Left ventricle myocardium inferior (tissue), 1 donor: ENCODE data around the gene NTNG1. TPM values are rescaled to one million over a fixed set of nuclear protein-coding genes. Genes with fewer than 3 reads are reported as not detected.

ENCODE experiments used
- DNase-seq: peaks from one replicate; pipeline ENCODE4 v3.0.0-alpha.2; 2020
- H3K27ac ChIP-seq: fragments of 200-600 bp; replicated peaks from 2 replicates; pipeline ENCODE4 v1.8.0; 2021
- H3K27me3 ChIP-seq: fragments of 200-600 bp; 2 replicates; pipeline ENCODE4 v1.8.0; 2021; ENCODE audit warnings: low read depth
- H3K36me3 ChIP-seq: fragments of 200-600 bp; 2 replicates; pipeline ENCODE4 v1.8.0; 2021
- H3K4me1 ChIP-seq: fragments of 200-600 bp; 2 replicates; pipeline ENCODE4 v1.8.0; 2021
- H3K4me3 ChIP-seq: fragments of 200-600 bp; 2 replicates; pipeline ENCODE4 v1.8.0; 2021; ENCODE audit warnings: mild to moderate bottlenecking, moderate library complexity
- H3K9me3 ChIP-seq: fragments of 200-600 bp; replicated peaks from 2 replicates; pipeline ENCODE4 v1.8.0; 2021
- CTCF ChIP-seq: fragments of 200-600 bp; IDR thresholded peaks from 2 replicates; pipeline ENCODE4 v1.8.0; 2021; ENCODE audit warnings: antibody characterized with exemption, mild to moderate bottlenecking, borderline replicate concordance
- intact Hi-C: fragments of 100-400 bp; cut with micrococcal nuclease; formaldehyde crosslinking; loops from one replicate; pipeline ENCODE4 v1.11.0; 2022
- total RNA-seq: library from RNA; stranded (reverse); fragmentation: NEBNext Ultra II Directional; extraction: Animal tissue kit (Norgen Biotek cat#: 25700); gene quantifications from one replicate; pipeline ENCODE4 v1.2.1, GENCODE V29; 2021
- donor health status: DM: no; HTN: yes; CAD: no; lungs with severe emphysema.

The NTNG1 gene
- total RNA-seq, 1 donor from 2014 or later: 0.30 TPM

DNA sequence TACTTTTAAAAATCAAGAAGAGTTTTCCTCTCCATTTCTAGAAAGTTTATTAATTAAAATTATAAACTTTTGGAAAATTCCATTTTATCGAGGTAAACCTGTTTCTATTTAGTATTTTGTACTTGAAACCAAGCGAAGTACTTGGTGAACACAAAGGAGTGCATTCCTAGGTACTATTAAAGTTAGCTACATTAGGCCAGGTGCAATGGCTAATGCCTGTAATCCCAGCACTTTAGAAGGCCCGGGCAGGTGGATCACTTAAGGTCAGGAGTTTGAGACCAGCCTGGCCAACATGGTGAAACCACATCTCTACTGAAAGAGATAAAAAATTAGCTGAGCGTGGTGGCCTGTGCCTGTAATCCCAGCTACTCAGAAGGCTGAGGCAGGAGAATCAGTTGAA, 292.2 kb downstream of the NTNG1 start:
- Histone ChIP-seq H3K4me3 (no peak overlapping the region), H3K27ac (no peak overlapping the region), H3K9me3 (no peaks in the 10 kb centered on the region), H3K36me3 (no peaks in the 10 kb centered on the region), H3K4me1 (no peaks in the 10 kb centered on the region), H3K27me3 (no peaks in the 10 kb centered on the region)
- TF ChIP-seq CTCF: no peak
- intact Hi-C loops: no loop called here
- DNase-seq: no peak

DNA sequence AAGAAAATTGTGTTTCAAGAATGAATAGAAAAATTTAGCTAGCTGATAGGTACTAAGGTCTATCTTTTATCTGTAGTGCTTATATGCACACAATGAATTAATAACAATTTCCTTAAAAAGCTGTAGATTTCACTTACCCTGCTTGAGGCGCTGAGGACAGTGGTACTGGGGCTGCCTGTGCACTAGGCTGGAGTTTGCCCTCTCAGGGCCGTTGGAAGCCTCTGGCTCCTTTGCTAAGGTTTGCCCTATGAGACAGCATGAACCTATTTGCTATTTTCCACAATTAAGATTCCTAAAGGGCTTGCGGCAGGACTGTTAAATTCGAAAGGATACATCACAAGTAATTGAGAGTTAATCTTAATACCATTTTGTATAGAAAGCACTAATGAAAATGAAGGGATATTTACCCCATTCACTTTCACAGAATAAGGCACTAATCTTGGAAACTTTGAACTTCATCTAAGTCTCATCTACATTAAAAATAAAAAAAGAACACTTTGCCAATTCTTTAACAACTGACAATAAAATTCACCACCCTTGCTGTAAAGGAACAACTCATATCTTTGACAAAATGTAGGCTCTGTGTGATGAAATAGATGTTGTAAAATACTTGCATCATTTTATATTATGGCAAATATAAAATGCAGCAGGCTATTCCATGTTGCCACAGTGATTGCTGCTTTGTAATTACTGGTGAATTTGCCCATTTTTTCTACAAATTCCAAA, 293.0 kb downstream of the NTNG1 start:
- TF ChIP-seq CTCF: no peak
- no peaks in the 10 kb centered on the region for H3K4me1 ChIP-seq
- H3K4me3 ChIP-seq: no peak overlapping the region
- H3K27ac ChIP-seq: no peak overlapping the region
- no peaks in the 10 kb centered on the region for H3K36me3 ChIP-seq
- no peaks in the 10 kb centered on the region for H3K27me3 ChIP-seq
- no peak for DNase-seq
- H3K9me3 ChIP-seq: no peaks in the 10 kb centered on the region
- intact Hi-C loops: no loop called here

DNA sequence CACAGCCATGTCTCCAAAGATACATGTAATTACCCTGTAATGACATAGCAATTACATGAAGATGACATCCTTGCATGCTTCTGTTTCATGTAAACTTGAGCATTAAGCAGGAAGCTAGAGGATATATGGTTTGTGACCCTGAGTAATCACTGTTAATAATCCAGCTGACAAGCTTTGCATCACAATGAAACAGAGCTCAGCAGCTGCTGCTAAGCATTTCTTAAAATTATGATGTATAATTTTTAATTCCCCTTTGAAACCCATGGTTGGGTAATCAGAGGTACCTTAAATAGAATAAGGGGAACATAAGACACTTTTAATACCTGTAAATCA, 293.5 kb downstream of the NTNG1 start:
- no peaks in the 10 kb centered on the region for H3K9me3 ChIP-seq
- H3K36me3 ChIP-seq: no peaks in the 10 kb centered on the region
- TF ChIP-seq CTCF: no peak
- no peak overlapping the region for H3K4me3 ChIP-seq
- intact Hi-C loops: no loop called here
- no peaks in the 10 kb centered on the region for H3K4me1 ChIP-seq
- no peaks in the 10 kb centered on the region for H3K27me3 ChIP-seq
- H3K27ac ChIP-seq: no peak overlapping the region
- DNase-seq: no peak

DNA sequence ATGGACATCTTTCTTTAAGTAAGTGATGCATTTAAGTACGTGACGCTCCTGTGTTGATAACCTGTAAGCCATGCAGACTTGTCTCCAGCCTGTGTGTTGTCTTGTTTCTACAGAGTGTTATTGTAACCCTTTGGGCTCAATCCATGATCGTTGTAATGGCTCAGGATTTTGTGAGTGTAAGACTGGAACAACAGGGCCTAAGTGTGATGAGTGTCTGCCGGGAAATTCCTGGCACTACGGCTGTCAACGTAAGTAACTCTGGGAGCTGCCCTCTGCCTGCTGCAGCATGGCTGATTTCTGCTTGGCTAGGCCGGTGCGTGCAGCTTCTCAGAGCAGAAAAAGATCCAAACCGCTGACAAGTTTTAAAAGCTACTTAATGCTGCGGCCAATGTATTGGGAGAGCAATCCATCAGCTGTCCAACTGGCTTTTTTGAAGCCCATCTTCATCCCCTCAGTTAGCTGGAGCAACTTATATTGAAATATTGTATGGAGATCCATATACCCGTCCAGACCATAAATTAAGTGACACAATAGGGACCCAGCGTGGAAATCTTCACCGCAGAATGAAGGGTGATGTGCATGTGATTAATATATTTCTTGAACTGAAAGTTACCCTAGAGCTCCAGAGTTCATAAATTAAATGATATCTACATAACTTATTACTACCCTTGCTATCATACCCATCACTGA, 295.9 kb downstream of the NTNG1 start:
- no peak for TF ChIP-seq CTCF
- intact Hi-C loops: no loop called here
- no peak for DNase-seq
- Histone ChIP-seq H3K36me3 (no peaks in the 10 kb centered on the region), H3K4me1 (no peaks in the 10 kb centered on the region), H3K4me3 (no peak overlapping the region), H3K27me3 (no peaks in the 10 kb centered on the region), H3K9me3 (no peaks in the 10 kb centered on the region), H3K27ac (no peak overlapping the region)

DNA sequence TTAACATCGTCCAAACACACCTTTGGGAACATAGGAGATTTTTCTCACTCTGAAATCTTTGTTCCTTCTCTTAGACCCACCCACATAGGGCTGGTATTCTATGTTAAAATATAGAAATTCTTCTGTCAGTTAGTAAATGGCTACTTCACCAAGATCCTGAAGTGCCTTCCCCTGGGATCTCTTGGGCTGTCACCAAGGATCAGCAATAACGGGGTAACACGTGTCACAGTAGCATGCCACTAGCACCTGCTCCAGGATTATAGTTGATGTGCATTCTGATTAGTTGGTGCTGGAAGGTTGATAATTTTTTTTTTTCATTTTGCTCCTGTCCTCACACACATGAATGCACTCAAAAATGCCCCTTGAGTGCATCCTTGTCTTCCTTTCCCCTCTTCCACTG, 298.7 kb downstream of the NTNG1 start:
- H3K36me3 ChIP-seq: no peaks in the 10 kb centered on the region
- H3K27me3 ChIP-seq: no peaks in the 10 kb centered on the region
- H3K27ac ChIP-seq: no peak overlapping the region
- intact Hi-C loops: no loop called here
- no peak for TF ChIP-seq CTCF
- no peak for DNase-seq
- no peak overlapping the region for H3K4me3 ChIP-seq
- H3K9me3 ChIP-seq: no peaks in the 10 kb centered on the region
- H3K4me1 ChIP-seq: no peaks in the 10 kb centered on the region
